ENCODE results near the gene UCP3.

The UCP3 gene

DNA sequence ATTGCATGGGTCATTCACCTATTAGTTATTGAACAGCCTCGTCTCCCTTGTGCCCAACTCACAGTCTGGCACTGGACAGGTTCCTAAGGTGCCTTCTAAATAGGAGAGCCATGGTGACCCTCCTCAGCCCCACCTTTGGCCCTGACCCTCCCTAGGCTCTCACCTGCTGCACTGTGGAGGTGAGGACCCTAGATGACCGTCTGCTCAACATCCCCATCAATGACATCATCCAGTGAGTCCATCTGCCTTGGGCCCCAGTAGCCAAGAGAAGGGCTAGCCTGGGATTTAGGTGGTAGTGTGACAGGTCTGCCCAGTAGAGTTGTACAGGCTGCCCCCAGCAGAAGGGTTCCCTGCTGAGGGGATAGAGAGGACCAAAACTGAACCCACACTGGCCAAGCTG, 39.8 kb downstream of the UCP3 start:
- H3K27ac ChIP-seq, result no peak overlapping the region
- TF ChIP-seq, protein P1, sequence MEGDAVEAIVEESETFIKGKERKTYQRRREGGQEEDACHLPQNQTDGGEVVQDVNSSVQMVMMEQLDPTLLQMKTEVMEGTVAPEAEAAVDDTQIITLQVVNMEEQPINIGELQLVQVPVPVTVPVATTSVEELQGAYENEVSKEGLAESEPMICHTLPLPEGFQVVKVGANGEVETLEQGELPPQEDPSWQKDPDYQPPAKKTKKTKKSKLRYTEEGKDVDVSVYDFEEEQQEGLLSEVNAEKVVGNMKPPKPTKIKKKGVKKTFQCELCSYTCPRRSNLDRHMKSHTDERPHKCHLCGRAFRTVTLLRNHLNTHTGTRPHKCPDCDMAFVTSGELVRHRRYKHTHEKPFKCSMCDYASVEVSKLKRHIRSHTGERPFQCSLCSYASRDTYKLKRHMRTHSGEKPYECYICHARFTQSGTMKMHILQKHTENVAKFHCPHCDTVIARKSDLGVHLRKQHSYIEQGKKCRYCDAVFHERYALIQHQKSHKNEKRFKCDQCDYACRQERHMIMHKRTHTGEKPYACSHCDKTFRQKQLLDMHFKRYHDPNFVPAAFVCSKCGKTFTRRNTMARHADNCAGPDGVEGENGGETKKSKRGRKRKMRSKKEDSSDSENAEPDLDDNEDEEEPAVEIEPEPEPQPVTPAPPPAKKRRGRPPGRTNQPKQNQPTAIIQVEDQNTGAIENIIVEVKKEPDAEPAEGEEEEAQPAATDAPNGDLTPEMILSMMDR (IDR thresholded peaks at IDR 0.05), result no peak
- no peak for DNase-seq (ENCODE audit: low spot score)
- H3K4me3 ChIP-seq, result no peak overlapping the region

- H3K4me3 ChIP-seq, result no peak overlapping the region
- no peak overlapping the region for H3K27ac ChIP-seq
- no peak for DNase-seq (ENCODE audit: low spot score)
- TF ChIP-seq, protein P1 (IDR thresholded peaks at IDR 0.05), result no peak
Observed at GRCh38 chr11:73968356-73968966, 40.4 kb downstream of the UCP3 start.

GRCh38 chr11:73965764-73966121, 43.1 kb downstream of the UCP3 start:
- H3K27ac ChIP-seq, result no peak overlapping the region
- TF ChIP-seq, protein P1 (IDR thresholded peaks at IDR 0.05), result no peak
- DNase-seq (ENCODE audit: low spot score), result no peak
- H3K4me3 ChIP-seq, result no peak overlapping the region

DNA sequence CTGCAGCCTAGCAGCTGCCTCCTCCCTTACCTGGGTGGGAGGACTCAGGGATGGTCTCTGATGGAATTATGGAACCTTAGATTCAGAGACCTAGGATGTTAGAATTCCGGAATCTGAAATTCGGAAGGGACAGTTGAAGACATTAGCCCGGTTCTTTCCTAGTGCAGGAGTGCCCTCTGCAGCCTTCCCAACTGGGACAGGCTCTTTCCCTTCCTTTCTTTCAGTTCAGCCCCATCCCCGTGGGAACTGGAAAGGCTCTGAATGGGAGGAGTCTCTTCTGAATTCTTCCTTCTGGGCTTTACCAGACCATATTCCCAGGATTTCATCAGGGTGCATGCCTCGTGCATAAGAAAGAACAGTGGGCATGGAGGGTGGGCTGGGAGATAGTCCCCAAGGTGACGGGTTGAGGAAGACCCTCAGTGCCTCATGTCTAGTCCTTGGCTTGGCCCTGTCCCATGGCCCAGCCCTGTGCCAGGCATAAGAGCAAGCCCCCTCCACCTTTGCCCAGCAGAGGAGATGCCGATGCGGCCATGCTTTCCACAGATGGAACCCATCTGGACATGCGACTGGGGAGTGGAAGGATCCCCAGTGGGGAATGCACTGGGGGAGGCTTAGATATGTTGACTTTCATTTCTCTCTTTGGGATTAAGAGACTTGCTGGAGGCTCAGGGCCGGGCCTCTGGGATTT, 43.7 kb downstream of the UCP3 start:
- TF ChIP-seq, protein P1 (IDR thresholded peaks at IDR 0.05), result no peak
- Histone ChIP-seq H3K27ac (no peak overlapping the region), H3K4me3 (no peak overlapping the region)
- DNase-seq (ENCODE audit: low spot score), result no peak

- Histone ChIP-seq H3K4me3 (no peak overlapping the region), H3K27ac (no peak overlapping the region)
- DNase-seq (ENCODE audit: low spot score), result no peak
- TF ChIP-seq, protein P1 (IDR thresholded peaks at IDR 0.05), result no peak
Observed at GRCh38 chr11:73963861-73964260, 45.0 kb downstream of the UCP3 start.

DNA sequence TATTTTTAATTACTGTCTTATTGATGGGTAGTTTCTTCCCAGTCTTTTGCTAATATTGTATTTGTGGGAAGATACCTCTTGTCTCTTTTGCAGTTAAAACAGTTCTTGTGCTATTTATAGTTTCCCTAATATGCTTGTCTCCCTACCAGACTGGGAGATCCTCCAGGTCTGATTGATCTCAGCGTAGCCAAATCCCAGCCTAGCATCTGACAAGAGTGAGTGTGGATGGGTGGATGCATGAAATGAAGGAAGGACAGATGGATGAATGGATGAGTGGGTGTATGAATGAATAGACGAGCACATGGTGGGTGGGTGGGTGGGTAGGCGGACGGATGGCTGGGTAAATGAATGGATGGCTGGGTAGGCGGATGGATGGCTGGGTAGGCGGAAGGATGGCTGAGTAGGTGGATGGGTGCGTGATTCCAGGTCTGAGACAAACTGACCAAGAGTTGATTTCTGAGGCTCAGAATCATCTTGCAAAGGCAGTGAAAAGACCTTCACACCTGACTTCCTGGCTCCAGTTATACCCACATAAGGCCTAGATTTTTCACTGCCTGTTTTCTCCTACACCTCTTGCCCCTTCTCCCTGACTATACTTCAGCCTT, 46.7 kb downstream of the UCP3 start:
- TF ChIP-seq, protein P1 (IDR thresholded peaks at IDR 0.05), result no peak
- no peak for DNase-seq (ENCODE audit: low spot score)

DNA sequence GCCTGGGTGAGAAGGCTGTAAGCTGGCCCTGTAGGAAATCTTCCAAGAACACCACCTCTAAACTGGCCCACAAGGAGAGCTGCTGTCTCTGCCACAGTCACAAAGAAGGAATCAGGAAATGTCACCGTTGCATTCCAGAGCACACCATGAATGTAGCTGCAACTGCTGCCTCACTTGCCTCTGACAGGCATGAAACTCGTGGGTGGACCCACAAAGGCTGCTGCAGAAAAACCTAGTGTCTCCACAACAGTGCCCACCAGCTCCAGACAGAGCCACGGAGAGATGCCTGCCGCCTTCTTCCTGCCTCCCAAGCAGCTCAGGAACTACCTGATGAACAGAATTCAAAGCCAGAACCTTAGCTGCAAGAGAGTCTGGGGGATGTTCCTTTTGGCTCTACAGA, 47.6 kb downstream of the UCP3 start:
- TF ChIP-seq, protein P1 (IDR thresholded peaks at IDR 0.05), result no peak
- DNase-seq (ENCODE audit: low spot score), result no peak
- H3K27ac ChIP-seq, result no peak overlapping the region
- no peak overlapping the region for H3K4me3 ChIP-seq

More for the DNA sequence above, 46.7 kb downstream of the UCP3 start:
- H3K27ac ChIP-seq, result no peak overlapping the region
- H3K4me3 ChIP-seq, result no peak overlapping the region
